Activated T-helper 2 cell treated with anti-CD3 and anti-CD28 coated beads, Interferon-gamma antibody, Interleukin-2, Interleukin-4, amounts not matched to agents 10 μg/mL and 5 μg/mL and 100 μg/mL, durations not matched to agents 14 hours and 24 hours and 36 hours (primary cell): ENCODE data around the gene IFFO2. TPM values are rescaled to one million over a fixed set of nuclear protein-coding genes. Genes with fewer than 3 reads are reported as not detected.
A peak's percentile ranks its signal among the peaks of the same experiment; 100 is the strongest.

Source experiments
- DNase-seq: peaks from one replicate; pipeline ENCODE4 v3.0.0; 2021; ENCODE audit warnings: low spot score
- H3K27ac Mint-ChIP-seq: one replicate; pipeline ENCODE4 v1.8.0; 2021; ENCODE audit warnings: mixed read lengths
- H3K27me3 Mint-ChIP-seq: one replicate; pipeline ENCODE4 v1.8.0; 2021; ENCODE audit warnings: low read depth, mixed read lengths
- H3K36me3 Mint-ChIP-seq: one replicate; pipeline ENCODE4 v1.8.0; 2021; ENCODE audit warnings: low read depth, mixed read lengths
- H3K4me1 Mint-ChIP-seq: one replicate; pipeline ENCODE4 v1.8.0; 2021; ENCODE audit warnings: low read depth, mixed read lengths
- H3K4me3 Mint-ChIP-seq: one replicate; pipeline ENCODE4 v1.8.0; 2021; ENCODE audit warnings: low read depth, mild to moderate bottlenecking, moderate library complexity, mixed read lengths
- H3K9me3 Mint-ChIP-seq: one replicate; pipeline ENCODE4 v1.8.0; 2021; ENCODE audit warnings: mixed read lengths
- intact Hi-C: fragments of 100-400 bp; cut with micrococcal nuclease; formaldehyde crosslinking; loops from one replicate; pipeline ENCODE4 v1.15.1; 2023
- total RNA-seq: library from RNA; stranded (reverse); gene quantifications from 2 replicates; pipeline ENCODE4 v1.2.3, GENCODE V29; 2022

The IFFO2 gene
- total RNA-seq, 1 donor from 2014 or later, result 48.5 TPM

GRCh38 chr1:18936814-18937481, 19.5 kb downstream of the IFFO2 start:
- DNase-seq, result no peak
- Mint-ChIP-seq H3K4me1 (peaks cover 52% of the 10 kb centered on the region), H3K27me3 (no peaks in the 10 kb centered on the region), H3K27ac (peak overlapping the region; percentile 70), H3K9me3 (no peaks in the 10 kb centered on the region), H3K36me3 (no peaks in the 10 kb centered on the region), H3K4me3 (no peak overlapping the region)
- intact Hi-C loops, result no loop called here

- Mint-ChIP-seq H3K4me1 (peaks cover 56% of the 10 kb centered on the region), H3K27ac (no peak overlapping the region)
Measured at GRCh38 chr1:18936471-18936813, 20.0 kb downstream of the IFFO2 start.

DNA sequence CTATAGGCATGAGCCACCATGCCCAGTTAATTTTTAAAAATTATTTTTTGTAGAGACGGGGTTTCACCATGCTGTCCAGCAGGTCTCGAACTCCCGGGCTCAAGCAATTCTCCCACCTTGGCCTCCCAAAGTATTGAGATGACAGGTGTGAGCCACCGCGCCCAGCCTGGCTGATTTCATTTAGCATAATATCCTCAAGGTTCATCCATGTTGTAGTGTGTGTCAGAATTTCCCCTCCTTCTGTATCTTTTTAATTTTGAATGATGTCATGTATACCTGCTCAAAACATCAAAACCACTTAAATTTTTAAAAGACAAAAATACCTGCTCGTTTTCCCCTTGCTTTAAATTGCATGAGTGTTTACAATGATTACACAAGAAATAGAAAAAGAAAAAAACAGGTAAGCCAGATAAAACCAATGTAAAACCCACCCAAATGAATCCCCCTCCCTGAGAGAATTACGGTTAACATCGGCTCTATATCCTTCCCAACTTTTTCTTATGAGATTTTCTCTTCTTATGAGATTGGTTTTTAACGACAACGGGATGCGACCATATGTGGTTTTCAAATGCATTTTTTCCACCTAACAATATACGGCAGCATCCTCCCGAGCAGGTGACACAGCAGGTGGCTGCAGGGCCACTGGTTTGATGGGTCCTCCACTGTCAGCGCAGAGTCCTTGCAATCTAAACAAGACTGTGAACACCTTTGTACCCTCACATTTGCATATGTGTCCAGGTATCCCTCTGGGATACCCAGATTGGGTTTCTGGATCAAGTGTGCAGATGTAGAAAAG, 22.1 kb downstream of the IFFO2 start:
- Mint-ChIP-seq H3K36me3 (no peaks in the 10 kb centered on the region), H3K4me3 (no peak overlapping the region), H3K4me1 (peaks cover 61% of the 10 kb centered on the region), H3K9me3 (no peaks in the 10 kb centered on the region), H3K27ac (no peak overlapping the region), H3K27me3 (no peaks in the 10 kb centered on the region)
- intact Hi-C loops, result no loop called here
- no peak for DNase-seq

More at GRCh38 chr1:18936471-18936813, 20.0 kb downstream of the IFFO2 start:
- H3K36me3 Mint-ChIP-seq, result no peaks in the 10 kb centered on the region
- H3K4me3 Mint-ChIP-seq, result no peak overlapping the region
- no peaks in the 10 kb centered on the region for H3K27me3 Mint-ChIP-seq
- intact Hi-C loops, result no loop called here
- DNase-seq, result no peak
- H3K9me3 Mint-ChIP-seq, result no peaks in the 10 kb centered on the region

DNA sequence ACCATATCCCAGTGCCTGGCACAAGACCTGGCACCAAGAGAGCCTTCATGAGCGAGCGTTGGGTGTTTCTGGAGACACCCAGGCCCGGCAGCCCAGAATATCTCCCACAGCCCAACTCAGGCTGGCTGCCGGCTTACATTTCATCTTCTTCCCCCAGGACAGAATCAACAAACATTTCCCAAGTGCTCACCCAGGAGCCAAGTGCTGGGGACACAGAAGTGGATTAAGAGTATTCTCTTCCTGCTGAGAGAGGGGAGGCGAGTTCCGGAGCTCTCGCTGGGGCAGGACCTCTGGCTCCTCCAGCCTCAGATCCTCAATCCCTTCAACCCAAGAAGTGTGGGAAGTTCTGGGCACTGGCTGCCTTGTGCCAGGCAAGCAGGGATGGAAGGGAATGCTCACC, 23.6 kb downstream of the IFFO2 start:
- Mint-ChIP-seq H3K27ac (no peak overlapping the region), H3K4me3 (no peak overlapping the region), H3K4me1 (peaks cover 73% of the 10 kb centered on the region), H3K9me3 (no peaks in the 10 kb centered on the region), H3K27me3 (no peaks in the 10 kb centered on the region), H3K36me3 (no peaks in the 10 kb centered on the region)
- no peak for DNase-seq
- intact Hi-C loops, result no loop called here

DNA sequence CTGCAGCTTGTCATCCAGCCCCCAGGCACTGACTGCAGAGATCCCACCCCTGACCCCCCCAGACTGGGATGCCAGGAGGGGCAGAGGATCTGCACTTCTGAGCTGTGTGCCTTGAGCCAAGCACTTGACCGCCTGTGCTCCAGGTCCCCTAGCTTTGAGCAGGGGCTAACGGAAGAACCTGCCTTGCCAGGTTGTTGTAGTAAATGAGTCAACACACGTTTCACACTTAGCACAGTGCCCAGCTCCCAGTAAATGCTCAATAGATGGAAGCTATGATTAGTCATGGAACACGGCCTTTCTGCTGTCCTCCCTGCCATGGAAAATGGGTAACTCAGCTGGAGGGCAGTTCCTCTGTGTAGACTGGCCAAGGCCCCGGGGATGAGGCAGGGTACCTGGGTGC, 24.1 kb downstream of the IFFO2 start:
- Mint-ChIP-seq H3K27me3 (no peaks in the 10 kb centered on the region), H3K9me3 (no peaks in the 10 kb centered on the region), H3K36me3 (no peaks in the 10 kb centered on the region), H3K27ac (peak overlapping the region; percentile 42), H3K4me3 (no peak overlapping the region), H3K4me1 (peaks cover 77% of the 10 kb centered on the region)
- DNase-seq, result no peak
- intact Hi-C loops, result no loop called here

DNA sequence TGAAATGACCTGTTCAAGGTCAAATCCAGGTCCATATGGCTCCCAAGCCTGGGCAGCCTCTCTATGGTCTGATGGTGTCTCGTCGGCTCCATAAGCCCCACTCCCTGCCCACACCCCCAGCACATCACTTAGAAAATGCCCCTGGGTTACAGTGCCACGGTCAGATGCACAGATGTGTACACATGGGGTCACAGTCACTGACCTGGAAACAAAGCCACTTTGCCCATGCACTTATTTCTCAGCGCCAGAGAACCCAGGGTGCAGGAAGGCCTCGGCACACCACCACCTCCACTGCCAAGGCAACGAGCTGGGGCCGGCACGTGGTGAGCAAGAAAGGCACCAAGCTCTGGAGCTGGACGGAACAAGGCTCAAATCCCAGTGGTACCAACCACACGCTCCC, 24.7 kb downstream of the IFFO2 start:
- Mint-ChIP-seq H3K4me3 (no peak overlapping the region), H3K36me3 (no peaks in the 10 kb centered on the region), H3K4me1 (peaks cover 77% of the 10 kb centered on the region), H3K27me3 (no peaks in the 10 kb centered on the region), H3K9me3 (no peaks in the 10 kb centered on the region), H3K27ac (no peak overlapping the region)
- DNase-seq, result no peak
- intact Hi-C loops, result no loop called here

DNA sequence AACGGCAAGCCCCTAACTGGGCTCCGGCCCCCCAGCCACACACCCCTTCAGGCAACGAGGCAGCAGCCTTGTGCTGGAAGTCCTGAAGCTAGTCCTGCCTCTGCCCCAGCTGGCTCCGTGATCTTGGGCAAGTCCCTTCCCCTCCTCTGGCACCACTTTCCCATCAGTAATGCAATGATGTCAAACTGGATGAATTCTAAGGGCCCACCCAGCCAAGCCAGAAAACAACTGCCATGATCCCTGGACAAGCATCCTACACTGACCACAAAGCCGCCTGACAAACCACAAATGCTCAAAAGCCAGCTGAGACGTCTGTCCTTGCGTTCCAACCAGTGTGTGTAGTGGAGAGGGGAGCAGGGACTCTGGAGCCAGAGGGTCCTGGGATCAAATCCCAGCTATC, 26.8 kb downstream of the IFFO2 start:
- no peaks in the 10 kb centered on the region for H3K27me3 Mint-ChIP-seq
- intact Hi-C loops, result no loop called here
- H3K9me3 Mint-ChIP-seq, result no peaks in the 10 kb centered on the region
- H3K4me3 Mint-ChIP-seq, result no peak overlapping the region
- H3K36me3 Mint-ChIP-seq, result peaks cover 9% of the 10 kb centered on the region
- H3K27ac Mint-ChIP-seq, result peak overlapping the region; percentile 38
- H3K4me1 Mint-ChIP-seq, result peaks cover 69% of the 10 kb centered on the region
- no peak for DNase-seq

GRCh38 chr1:18928985-18929384, 27.5 kb downstream of the IFFO2 start:
- H3K36me3 Mint-ChIP-seq, result peaks cover 9% of the 10 kb centered on the region
- H3K27ac Mint-ChIP-seq, result peak overlapping the region; percentile 96
- H3K9me3 Mint-ChIP-seq, result no peaks in the 10 kb centered on the region
- no peak for DNase-seq
- intact Hi-C loops, result no loop called here
- H3K4me1 Mint-ChIP-seq, result peaks cover 69% of the 10 kb centered on the region
- H3K4me3 Mint-ChIP-seq, result no peak overlapping the region
- no peaks in the 10 kb centered on the region for H3K27me3 Mint-ChIP-seq

DNA sequence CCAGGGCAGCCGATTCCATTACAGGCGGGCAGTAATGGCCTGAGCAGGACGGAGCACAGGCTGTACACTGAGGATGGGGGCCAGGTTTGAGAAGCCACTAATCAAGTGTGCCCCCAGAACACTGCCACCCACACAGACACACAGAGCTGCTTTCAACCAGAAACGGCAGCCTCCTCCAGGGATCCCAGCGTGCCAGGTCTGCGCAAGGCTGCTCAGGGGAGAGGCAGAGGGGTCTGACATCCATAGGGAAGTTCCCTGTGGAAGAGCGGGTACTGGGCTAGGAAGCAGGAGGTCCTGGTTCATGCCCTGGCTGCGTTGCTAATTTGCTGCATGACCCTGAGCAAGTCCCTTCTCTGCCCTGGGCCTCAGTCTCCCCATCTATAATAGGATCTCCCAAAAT, 28.1 kb downstream of the IFFO2 start:
- Mint-ChIP-seq H3K9me3 (no peaks in the 10 kb centered on the region), H3K36me3 (peaks cover 9% of the 10 kb centered on the region), H3K27ac (peak overlapping the region; percentile 96), H3K27me3 (no peaks in the 10 kb centered on the region), H3K4me3 (peak overlapping the region; percentile 83), H3K4me1 (peaks cover 72% of the 10 kb centered on the region)
- intact Hi-C loops, result no loop called here
- no peak for DNase-seq

- Mint-ChIP-seq H3K4me1 (peaks cover 73% of the 10 kb centered on the region), H3K27ac (peak overlapping the region; percentile 96), H3K4me3 (peak overlapping the region; percentile 83), H3K27me3 (no peaks in the 10 kb centered on the region), H3K9me3 (no peaks in the 10 kb centered on the region), H3K36me3 (peaks cover 9% of the 10 kb centered on the region)
- peak; percentile 53 for DNase-seq
- intact Hi-C loops, result loop anchor here (1.0 kb wide), 1 partner anchor 21 kb away; no protein-coding TSS in a partner anchor
Measured at GRCh38 chr1:18927654-18928272, 28.7 kb downstream of the IFFO2 start.

DNA sequence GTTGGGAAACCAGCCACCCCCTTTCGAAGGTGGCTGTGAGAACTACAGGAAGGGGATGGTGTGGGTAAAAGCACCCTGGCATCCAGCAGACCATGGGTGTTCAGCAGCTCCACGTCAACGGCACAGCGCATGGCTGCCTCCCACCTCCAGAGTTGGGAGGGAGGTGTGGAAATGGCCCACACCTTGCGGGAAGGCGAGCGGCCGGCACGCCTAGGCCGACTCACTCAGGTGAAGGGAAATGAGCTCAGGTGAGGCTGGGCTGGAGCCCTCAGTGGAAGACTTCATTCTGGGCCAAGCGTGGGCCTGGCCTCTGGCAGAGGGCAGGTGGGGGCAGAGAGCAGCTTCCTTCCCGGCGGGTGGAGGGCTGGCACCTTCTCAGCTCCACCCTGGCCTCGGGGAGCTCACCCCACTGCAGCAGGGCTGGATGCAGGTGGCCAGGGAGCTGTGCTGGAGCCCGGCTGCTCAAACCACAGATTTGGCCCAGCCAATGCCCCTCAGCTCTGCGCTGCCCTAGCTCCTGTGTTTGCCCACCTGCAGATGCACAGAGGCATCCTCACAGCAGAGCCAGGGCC, 29.3 kb downstream of the IFFO2 start:
- H3K4me3 Mint-ChIP-seq, result peak overlapping the region; percentile 83
- H3K27ac Mint-ChIP-seq, result peak overlapping the region; percentile 96
- peaks cover 9% of the 10 kb centered on the region for H3K36me3 Mint-ChIP-seq
- DNase-seq, result peak; percentile 30
- H3K27me3 Mint-ChIP-seq, result no peaks in the 10 kb centered on the region
- H3K9me3 Mint-ChIP-seq, result no peaks in the 10 kb centered on the region
- H3K4me1 Mint-ChIP-seq, result peaks cover 67% of the 10 kb centered on the region
- intact Hi-C loops, result loop anchor here (1.0 kb wide), 1 partner anchor 21 kb away; no protein-coding TSS in a partner anchor

DNA sequence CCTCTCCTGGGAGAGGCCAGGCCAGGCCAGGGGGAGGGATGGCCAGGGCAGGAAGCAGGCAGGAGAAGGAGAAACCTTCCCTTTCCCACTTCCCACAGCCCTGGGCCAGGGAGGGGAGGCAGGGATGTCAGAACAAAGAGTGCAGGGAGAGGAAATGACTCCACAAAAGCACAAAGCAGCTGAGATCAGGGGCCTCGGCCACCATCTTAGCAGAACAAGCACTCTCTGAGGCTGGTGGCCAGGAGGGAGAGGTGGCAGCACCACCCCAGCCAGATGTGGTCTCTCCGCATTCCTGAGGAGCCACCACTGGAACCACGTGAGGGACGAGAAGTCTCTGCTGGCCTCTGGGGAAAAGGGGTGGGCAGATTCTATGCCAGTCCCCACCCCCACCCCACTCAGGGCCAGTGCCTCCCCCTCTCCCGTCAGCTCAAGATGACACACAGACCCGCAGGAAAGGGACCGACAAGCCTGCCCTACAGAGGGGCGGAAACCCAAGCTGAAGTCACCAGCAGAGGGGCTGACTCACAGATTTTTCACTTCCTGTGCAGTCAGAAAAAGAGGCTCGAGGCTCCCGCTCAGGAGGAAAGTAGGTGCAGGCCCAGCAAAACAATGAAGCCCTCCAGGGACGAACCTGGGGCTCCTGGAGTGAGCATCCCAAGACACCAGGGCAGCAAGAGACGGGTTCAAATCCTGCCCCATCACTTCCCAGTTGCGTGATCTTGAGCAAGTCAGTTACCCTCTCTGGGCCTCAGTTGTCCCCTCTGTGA, 30.0 kb downstream of the IFFO2 start:
- peak; percentile 82 for DNase-seq
- peak overlapping the region; percentile 83 for H3K4me3 Mint-ChIP-seq
- peak overlapping the region; percentile 96 for H3K27ac Mint-ChIP-seq
- H3K9me3 Mint-ChIP-seq, result no peaks in the 10 kb centered on the region
- intact Hi-C loops, result loop anchor here (1.0 kb wide), 3 partner anchors 22 to 85 kb away; no protein-coding TSS in a partner anchor
- H3K27me3 Mint-ChIP-seq, result no peaks in the 10 kb centered on the region
- peaks cover 62% of the 10 kb centered on the region for H3K4me1 Mint-ChIP-seq
- peaks cover 9% of the 10 kb centered on the region for H3K36me3 Mint-ChIP-seq
